ENCODE results near the gene UROC1.
A peak's percentile ranks its signal among the peaks of the same experiment; 100 is the strongest.

Gene UROC1

DNA sequence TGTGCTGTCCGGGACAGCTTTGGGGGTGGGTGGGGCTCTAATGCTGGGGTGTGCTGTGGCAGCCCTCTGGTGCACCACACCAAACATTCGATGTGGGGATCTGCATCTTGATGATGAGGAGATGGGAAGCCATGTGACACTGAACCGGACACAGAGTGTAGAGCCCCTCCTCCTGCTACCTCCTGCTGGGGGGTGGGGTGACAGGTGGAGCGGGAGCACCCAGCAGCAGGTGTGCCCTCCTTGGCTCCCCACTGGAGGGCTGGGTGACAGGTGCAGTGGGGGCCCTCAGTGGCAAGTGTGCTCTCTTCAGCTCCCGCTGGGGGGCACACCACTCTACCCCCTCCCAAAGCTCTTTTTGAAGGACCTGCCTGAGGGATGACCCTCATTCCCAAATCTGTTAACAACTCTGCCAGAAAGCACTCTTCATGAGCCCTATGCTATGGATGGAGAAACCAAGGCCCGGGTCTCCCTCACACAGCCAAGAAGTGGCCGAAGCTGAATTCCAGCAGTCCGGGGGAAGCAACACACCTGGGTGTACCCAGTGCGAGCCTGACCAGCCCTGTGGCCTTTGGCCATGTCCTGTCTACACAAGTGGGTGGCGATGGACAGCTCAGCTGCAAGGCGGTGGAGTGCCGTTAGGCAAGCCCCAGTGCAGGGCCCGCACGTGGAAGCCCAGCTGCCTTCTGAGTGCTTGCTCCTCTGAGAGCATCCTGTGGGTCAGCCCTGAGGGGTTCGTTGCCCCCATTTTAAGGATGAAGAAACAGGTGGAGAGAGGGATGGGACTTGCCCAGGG is 609 bp upstream of the UROC1 start:
- FAIRE-seq: no peak
- DNase-seq (ENCODE audit: insufficient read length, low spot score): no peak

DNA sequence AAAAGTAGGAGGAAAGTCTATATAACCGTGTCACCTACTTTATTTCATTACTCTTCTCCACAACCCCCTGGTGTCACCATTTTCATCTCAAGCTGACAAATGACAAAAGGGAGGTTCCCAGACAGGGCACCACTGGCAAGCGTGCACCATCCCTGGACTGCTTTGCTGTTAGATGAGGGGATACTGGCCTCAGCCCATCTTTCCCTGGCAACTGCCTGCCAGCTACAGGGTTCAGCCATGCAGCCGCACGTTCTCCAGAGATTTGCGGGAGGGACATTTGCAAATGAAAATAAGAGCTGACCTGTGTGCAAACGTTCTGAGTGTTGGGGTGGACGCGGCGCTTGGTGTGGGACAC is 660 bp downstream of the UROC1 start:
- FAIRE-seq: no peak

DNA sequence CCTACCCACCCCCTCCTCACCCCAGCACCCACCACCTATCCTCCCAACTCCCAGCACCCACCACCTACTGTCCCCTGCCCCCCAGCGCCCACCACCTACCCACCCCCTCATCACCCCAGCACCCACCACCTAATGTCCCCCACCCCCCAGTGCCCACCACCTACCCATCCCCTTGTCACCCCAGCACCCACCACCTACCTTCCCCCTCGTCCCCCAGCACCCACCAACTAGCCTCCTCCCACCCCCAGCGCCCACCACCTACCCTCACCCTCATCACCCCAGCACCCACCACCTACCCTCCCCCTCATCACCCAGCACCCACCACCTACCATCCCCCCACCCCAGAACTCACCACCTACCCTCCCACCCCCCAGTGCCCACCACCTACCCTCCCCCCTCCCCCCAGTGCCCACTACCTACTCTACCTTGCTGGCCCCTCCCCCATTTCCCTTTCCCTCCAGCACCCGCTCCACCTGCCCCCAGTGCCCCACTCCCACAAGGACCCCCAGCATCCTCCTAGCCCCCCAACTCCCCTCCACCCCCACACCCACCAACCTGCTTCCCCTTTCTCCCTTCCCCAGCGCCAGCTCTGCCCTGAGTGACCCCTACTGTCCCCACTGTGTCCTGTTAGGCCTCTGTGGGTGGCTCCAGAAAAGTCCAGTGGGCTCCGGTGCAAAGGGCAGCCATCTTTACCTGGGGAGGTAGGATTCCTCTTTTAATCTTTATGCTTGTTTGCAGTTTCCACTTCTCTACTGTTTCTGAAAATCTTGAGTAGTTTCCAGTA is 1.2 kb downstream of the UROC1 start:
- peak; percentile 38 for FAIRE-seq
- no peak for DNase-seq (ENCODE audit: insufficient read length, low spot score)

More for the DNA sequence above, 660 bp downstream of the UROC1 start:
- DNase-seq (ENCODE audit: insufficient read length, low spot score): no peak

DNA sequence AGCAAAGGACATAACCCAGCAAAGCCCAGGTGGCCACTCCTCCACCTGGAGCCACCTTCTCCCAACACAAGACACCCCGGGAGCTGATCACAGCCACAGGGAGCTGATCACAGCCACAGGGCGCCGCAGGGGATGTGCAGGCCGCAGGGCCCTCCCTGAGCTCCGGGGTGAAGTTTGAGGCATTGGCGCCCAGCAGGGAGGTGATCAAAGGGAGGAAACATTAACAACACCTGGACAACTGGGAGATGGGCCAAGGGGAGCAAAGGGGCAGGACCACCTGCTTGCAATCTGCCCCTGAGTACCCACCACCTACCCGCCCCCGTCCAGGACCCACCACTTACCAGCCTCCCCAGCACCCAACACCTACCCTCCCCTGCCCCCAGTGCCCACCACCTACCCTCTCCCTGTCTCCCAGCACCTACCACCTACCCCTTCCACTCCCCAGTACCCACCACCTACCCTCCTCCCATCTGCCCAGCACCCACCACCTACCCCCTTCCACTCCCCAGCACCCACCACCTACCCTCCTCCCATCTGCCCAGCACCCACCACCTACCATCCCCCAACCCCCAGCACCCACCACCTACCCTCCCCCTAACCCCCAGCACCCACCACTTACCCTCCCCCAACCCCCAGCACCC is 2.4 kb downstream of the UROC1 start:
- DNase-seq (ENCODE audit: insufficient read length, low spot score): no peak
- FAIRE-seq: no peak

DNA sequence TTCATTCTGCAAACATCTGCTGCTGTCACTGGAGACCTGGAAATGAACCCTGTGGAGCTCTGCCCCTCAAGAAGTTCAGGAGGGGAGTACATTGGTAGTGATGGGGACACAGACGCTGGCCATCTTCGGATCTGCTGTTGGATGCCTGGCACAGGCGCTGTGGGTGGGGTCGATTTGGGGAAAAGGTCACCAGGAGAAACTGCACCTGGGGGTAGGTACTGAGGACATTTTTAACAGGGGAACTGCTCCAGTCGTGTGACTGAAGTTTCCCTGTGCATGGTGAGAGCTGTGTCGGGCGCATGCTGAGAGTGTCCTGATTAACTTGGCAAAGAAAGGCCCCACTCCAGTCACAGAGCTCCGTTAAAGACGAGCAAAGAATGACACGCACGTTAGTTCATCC is 3.4 kb downstream of the UROC1 start:
- FAIRE-seq: no peak
- no peak for DNase-seq (ENCODE audit: insufficient read length, low spot score)

DNA sequence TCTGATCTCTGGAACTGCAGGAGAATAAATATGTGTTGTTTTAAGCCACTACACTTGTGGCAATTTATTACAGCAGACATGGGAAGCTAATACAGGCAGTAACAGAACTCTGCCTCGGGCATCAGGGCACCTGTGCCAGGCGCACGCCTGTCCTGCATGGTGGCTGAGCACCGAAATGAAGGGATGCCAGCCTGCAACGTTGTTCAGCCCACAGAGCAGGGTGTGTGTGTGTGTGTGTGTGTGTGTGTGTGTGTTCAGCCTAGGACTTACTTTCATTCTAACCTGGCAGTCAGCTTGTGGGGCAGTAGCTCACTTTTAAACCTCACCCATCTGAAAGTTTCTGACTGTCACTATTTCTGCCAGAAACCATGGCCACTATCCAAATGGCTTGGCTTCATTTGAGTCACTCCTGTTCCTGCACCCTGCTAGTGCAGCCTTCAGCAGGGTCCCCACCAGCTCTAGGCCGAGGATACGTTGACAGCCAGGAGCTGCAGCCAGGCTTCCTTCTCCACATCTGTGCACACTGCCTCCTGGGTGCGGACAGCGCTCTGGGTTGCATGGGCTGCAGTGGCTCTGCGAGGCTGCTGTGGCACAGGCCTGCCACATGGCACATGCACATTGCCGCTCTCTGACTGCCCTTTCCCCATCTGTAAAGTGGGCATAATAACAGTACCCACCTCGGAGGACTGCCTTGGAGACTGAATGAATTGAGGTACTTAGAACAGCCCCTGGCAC is 4.5 kb downstream of the UROC1 start:
- FAIRE-seq (no peak), DNase-seq (ENCODE audit: insufficient read length, low spot score) (no peak)

DNA sequence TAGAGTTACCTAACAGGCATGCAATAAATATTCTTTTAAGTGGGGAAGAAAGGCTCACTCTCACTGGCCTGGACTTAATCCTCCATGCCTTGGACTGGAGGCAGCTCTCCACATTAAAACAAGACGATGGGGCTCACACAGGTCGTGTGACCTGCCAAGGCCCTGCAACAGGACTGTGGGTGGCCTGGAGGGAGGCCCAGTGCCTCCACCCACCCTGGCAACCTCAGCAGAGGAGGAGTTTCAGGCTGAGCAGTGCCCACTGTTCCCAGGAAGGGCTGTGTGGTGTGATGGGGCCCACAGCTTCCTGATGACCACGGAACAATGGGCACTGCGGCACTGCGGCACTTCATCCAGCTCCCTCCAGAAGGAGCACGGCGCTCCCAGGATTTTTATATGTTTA is 5.5 kb downstream of the UROC1 start:
- no peak for DNase-seq (ENCODE audit: insufficient read length, low spot score)
- FAIRE-seq: no peak

DNA sequence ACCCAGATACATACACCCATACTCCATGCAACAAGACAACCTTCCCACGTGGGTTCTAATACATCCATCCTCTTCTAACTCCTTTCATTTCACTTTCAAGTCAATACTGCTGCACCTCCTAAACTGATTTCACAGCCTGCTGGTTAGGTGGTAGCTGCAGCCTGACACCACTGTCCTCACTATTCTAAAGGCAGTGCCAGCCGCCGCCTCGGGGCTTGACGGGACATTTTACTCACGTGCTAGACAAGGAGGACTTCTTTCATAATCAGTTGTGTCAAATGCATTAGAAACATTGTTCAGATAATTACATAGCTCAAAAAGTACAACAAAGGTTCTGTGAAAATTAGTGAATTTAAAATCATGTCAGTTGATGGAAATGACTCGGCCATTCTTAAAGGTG is 6.3 kb downstream of the UROC1 start:
- no peak for DNase-seq (ENCODE audit: insufficient read length, low spot score)
- no peak for FAIRE-seq

DNA sequence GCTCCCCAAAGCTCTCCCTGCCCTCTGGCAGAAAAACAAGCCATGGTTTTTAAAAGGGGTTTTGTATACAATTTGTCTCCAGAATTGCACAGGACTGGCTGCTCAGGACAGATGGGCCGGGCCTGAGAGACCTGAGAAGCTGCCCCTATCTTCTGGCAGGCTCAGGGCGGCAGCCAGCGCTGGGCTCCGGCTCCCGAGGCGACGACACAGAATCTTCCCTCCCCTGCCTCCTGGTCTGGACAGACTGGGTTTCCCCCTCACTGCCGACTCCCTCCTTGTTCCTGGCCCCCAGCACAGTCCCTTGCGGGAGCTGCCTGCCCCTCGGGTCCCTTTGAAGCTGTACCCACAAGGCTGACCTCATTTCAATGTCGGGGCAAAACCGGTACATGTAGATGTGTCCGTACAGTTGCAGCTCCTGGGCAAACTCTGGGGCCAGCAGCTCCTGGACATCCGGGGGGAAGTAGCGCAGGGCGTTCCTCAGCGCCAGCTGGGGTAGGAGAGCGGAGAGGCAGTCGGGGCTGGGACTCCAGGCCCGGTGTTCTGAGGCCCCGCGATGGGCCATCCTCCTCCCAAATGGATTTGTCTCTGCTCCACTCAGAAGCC is 7.2 kb downstream of the UROC1 start:
- DNase-seq (ENCODE audit: insufficient read length, low spot score) (no peak), FAIRE-seq (no peak)

DNA sequence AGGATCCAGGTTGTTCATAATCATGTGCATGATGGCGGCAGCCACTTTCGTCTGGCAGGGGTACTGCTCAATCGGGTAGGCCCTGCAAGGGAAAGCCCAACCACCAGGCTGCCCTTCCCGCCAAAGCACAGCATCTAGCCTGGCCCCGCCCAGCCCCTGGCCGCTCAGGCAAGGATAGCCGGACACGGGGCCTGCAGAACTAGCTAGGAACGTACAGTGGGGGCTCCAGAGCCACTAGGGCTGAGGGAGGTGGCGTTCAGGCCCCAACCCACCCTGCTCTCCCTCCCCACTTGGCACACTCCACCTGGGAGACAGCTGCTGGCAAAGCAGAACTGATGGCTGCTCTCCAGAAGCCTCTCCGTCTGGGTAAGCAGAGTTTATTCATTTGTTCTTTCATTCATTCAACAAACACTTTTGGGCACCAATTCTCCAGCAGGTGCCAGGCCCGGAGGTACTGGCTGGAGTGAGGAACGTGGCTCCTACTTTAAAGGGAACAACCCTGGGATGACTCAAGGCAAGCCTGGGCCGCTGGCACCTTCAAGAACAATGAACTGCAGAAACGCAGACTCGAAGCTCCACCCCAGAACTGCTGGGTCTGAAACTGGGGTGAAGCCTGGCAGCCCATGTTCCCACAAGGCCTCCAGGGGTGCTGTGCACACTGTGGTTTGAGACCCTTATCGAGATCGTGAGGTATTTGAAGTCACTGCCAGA is 7.8 kb downstream of the UROC1 start:
- FAIRE-seq (no peak), DNase-seq (ENCODE audit: insufficient read length, low spot score) (no peak)

DNA sequence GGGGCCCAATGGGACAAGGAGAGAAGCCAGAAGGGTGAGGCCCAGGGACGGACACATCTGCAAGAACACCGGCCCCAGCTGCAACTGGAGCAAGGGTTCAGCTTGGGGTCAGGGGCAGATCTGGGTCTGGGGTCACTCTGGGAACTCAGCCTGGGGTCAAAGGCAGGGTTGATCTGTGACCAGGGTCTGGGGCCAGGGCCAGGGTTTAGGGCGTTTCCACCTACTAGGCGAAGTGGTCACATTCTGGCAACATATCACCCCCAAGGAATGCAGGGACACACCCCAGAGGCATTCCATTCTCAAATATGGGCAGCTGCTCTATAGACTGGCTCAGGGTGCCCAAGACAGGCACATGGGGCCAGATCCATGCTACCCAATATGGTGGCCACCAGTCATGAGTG is 9.0 kb downstream of the UROC1 start:
- FAIRE-seq: no peak
- DNase-seq (ENCODE audit: insufficient read length, low spot score): no peak

DNA sequence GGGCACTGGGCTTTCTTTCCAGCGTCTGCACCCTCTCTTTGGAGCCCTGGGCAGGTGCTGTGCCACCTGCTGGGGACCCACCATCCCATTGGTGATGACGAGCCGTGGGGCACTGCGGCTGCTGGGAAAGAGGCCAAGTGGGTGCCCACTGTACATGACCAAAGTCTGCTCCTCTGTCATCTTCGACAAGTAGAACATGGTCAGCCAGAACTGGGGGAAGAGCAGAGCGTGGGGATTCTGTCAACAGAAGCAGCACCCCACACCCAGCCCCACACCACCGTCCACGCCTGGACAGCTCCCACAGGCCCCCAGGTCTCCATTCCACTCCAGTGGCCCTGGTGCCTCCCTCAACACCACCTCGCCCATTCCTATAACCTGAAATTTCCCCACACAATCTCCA is 9.7 kb downstream of the UROC1 start:
- DNase-seq (ENCODE audit: insufficient read length, low spot score) (no peak), FAIRE-seq (no peak)

DNA sequence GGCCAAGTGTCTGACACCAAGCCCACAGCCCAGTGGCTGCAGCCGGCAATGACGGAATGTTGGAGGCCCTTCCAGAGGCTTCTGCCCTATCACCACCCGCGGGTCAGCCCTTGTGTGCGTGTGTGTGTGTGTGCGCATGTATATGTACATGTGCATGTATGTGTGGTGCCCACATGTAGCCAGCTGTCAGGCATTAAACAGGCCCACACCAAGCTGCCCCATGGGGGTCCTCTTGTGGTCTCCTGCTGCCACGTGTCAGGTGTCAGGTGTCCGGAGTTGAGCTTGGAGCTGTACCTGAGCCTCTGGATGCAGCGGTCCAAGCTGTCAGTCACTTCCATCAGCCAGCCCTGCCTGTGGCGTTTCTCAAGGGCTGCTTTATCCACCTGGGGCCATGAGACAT is 13.9 kb downstream of the UROC1 start:
- FAIRE-seq (no peak), DNase-seq (ENCODE audit: insufficient read length, low spot score) (no peak)

DNA sequence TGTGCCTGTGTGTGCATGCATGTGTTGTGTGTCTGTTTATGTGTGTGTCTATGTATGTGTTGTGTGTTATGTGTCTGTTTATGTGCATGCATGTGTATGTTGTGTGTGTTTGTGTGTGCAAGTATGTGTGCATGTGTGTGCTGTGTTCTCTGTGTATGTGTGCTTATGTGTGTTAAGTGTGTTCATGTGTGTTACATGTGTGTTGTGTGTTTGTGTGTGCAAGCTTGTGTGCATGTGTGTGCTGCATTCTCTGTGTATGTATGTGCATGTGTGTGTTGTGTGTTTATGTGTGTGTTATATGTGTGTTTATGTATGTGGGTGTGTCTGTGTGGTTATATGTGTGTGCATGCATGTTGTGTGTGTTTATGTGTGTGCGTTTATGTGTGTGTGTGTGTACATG is 14.9 kb downstream of the UROC1 start:
- DNase-seq (ENCODE audit: insufficient read length, low spot score) (no peak), FAIRE-seq (peak; percentile 98)

DNA sequence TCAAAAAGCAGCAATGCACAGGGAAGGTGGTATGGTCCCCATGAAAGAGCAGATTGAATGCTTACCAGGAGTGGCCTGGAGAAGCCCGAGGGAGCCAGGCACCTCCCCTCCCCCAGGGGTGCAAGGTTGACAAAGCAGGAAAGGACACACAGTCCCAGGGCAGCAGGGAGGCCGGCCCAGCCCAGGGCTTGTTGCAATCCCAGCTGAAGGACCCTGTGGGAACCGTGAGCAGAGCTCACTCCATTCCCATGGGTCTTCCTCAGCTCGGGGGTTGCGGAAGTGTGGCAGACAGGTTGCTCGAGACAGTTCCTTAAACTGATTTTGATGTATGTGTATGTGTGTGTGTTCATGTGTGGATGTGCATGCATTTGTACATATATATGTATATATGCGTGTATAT is 15.8 kb downstream of the UROC1 start:
- FAIRE-seq (no peak), DNase-seq (ENCODE audit: insufficient read length, low spot score) (no peak)

DNA sequence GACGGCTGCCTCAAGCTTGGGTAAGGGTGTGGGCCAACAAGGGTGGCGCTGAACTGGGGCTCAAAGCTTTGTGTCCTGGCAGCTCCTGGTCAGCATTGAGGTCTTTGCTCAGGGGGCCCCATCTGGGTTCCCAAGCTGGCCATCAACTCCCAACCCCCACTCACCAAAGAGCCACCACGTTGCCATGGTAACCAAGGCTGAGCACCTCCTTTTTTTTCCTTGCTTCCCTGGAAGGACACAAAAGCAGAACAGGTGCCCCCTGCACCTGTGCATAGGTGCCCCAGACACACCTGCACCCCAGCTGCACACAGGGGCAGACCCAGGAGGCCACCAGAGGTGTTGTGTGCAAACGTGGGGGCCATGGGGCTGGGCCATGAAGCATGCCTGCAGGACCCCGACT is 16.5 kb downstream of the UROC1 start:
- DNase-seq (ENCODE audit: insufficient read length, low spot score) (no peak), FAIRE-seq (no peak)

DNA sequence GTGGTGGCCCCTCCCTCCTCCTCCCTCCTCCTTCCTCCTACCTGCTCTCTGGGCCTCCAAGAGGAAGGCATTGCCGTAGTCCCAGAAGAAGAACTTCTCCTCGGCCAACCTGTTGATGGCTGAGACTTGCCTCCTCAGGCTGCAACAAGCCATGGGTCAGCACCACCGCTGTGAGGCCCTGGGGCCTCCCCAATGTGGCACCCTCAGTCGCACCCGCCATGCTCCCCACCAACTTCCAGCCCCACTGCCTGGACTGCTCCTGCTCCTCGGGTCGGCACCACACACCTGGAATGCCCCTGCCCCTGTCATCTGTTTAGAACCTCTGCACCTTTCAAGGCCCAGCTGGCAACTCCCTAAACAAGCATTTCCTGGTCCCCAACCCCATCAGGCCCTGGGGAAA is 17.6 kb downstream of the UROC1 start:
- DNase-seq (ENCODE audit: insufficient read length, low spot score) (no peak), FAIRE-seq (no peak)

DNA sequence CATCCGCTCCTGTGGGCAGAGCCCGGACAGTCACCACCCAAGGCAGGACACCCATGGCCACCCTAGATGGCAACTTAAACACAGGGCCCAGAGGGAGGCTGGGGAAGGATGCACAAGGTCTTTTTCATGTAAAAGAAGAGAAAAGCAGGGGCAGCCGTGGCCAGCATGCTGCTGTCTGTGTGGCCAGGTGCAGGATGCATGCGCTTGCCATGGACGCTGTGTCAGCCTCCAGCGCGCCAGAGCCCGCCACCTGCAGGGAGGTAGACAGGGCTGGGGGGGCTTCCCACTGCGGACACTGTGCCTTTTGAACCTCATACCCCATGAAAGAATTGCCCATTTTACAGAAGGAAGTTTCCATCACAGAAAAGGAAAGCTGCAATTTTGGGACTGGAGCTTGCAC is 18.2 kb downstream of the UROC1 start:
- no peak for DNase-seq (ENCODE audit: insufficient read length, low spot score)
- no peak for FAIRE-seq

DNA sequence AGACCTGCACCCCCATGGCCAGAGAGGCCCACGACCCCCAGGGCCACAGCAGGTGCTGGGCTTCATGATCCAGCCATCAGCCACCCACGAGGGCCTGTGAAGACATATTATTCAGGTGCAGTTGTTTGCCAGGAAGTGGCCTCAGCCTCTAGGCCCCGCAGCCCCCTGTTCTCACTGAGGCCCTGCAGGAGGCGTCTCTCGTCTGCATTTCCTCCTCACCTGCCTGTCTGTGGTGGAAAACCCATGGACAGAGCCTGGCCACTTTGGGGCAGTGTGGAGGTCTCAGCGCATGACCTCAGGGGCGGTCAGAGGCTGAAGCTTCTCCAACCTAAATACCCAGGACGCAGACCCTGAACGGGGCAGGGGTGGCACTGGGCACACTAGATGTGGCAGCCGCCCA is 18.6 kb downstream of the UROC1 start:
- FAIRE-seq: no peak
- DNase-seq (ENCODE audit: insufficient read length, low spot score): no peak

DNA sequence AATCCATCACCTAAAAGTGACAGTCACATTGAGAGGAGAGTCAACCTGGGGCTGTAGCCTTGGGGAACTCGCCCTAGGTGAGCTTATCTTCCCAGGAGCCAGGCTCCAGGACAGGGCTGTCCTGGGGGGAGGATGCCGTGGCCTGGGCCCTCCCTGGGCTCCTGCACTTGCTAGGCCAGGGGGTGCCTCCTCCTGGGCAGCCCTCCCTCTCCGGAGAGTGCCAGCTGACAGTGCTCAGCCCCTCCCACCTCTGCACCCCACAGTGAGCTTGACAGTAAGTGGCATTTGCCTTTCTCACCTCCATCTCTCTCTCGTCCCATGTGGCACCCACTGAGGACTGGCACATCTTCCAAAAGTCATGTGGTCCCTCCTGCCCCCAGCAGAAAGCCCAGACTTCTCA is 19.1 kb downstream of the UROC1 start:
- FAIRE-seq: no peak
- no peak for DNase-seq (ENCODE audit: insufficient read length, low spot score)

Measured in HTR-8/SVneo (cell line).